GM21515 (cell line): ENCODE measurements around the gene CHST15.
"Not testable (repeated sequence)": the region's sequence is repeated elsewhere in the genome, so short reads cannot be mapped to it uniquely, and the experiment has no call there.

Experiments used
- ATAC-seq: cut with Tn5 transposase; IDR thresholded peaks from one replicate; pipeline ENCODE4 v1.9.1; 2021; ENCODE audit not compliant: unreplicated experiment

CHST15 gene

DNA sequence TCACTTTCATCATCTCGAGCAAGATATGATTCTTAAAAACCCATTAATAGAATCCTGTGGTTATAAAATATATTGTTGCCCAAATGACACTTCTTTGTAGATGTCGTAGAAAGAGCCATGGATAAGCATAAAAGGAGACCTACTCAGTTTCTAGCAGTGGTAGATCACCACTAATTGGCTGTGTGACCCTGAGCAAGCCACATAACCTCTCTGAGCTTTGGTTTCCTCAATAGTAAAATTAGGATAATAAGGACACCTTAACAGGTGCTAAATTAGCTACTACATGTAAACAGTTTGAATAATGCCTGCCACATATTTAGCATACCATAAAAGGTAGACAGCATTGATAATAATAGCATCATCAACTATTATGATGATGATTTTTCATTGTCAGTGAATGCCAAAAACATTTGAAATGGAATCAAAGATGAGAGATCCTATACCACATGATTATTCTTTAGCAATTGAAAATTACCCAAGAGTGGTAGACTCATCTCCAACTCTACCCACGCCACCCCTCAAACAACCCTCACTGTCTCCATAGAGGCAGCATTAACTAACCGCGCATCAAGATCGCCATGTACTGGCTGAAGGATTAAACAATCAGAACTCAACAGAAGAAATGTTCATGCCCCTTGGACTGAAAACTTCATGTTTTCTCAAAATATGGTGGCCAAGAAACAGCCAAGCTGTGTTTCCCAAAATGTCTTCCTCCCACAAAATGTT lies 45.8 kb downstream of the CHST15 start:
- no peak for ATAC-seq

DNA sequence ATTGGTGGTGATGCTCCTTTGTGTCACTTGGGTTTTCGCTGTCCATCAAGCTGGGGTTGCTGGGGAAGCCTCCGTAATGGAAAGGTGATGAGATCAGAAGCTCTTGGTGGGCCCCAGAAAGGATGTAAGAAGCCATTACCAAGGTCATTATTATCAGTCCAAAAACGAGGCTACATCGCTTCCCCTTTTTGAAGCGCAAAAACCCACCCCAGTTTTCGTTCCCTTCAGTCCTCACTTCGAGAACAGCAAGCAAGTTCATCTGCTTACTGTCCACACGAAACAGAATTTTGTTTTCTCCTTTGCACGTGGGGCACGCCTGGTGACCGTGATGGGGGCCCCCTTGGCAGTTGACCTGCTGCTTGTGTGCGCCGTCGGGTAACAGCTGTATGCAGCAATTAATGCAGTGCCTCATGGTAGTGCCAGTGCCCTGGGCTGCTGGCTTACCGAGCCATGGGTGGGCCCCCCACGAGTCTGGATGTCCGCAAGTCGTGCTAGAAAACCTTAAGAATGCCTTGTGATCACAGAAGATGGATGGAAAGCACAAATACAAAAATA lies 47.5 kb downstream of the CHST15 start:
- ATAC-seq, result no peak

DNA sequence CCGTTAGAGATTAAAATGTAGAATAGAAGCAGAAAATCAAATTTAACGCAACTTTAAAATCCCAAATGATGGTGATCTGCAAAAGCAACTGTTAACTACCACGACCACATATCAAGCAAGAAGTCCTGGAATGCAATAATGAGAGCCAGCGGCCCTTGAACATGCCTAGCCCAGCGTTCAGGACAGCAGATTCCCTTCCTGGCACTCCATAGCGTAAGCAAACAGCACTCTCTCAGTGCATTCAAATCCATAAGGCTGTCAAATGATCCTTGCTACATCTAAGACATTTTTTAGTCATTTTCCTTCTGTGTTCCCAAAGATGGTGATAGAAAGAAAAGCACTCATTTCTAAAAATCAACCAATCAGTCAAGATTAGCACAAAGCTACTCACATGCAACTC lies 48.1 kb downstream of the CHST15 start:
- ATAC-seq, result no peak

DNA sequence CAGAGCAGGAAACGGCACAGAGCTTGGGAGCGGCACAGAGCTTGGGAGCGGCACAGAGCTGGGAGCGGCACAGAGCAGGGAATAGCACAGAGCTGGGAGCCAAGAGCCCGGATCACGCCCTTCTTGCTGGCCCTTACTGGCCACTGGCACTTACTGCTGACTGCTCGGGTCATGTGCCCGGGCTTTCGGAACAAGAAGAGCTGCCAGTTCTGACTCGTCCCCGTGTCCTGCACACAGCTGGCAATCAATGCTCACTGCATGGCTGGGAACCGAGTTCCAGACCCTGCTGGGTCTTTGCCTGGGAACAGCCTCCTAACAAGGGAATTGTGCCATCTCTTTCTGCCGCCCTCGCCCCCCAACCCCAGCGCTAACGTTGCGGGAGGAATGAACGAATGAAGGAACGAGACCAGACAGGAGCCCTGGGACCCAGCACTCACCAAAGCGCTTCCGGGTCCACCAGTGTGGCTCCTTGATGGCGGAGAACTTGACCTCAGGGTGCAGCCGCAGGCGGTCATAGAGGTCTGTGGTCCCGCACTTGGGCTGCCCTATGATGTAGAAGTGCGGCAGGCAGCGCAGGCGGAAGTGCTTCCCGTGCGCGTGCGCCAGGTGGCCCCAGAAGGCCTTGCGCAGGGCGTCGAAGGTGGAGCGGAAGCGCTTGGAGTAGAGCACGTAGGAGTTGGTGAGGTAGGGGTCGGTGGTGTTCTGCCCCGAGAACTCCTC lies 49.1 kb downstream of the CHST15 start:
- ATAC-seq, result no peak

DNA sequence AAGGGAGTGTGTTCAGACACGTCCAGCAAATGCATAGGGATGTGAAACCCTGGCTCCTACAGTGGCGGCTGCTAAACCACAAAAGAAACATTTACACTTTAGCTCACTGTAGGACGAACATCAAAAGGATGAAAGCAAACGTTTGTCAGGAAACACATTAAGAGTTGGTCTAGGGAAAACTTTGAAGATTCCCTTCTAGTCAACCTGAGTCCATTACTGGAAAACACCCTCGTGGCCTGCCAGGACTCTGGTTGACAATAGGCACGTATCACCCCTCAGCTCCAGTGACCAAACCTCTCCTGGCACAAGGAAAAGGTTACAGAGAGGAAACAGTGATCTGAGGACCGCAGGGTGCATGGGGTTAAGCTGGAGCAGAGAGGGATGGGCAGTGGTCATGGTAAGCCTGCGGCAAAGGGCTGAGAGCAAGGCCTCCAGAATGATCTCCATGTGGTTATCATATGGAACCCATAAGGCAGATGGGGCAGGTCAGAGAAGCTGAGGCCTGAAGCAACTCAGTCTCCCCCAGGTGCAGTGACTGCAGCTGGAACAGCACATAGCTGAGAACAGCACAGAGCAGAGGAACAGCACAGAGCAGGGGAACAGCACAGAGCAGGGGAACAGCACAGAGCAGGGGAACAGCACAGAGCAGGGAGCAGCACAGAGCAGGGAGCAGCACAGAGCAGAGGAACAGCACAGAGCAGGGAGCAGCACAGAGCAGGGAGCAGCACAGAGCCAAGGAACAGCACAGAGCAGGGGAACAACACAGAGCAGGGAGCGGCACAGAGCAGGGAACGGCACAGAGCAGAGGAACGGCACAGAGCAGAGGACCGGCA lies 49.9 kb downstream of the CHST15 start:
- peak; percentile 90 for ATAC-seq

DNA sequence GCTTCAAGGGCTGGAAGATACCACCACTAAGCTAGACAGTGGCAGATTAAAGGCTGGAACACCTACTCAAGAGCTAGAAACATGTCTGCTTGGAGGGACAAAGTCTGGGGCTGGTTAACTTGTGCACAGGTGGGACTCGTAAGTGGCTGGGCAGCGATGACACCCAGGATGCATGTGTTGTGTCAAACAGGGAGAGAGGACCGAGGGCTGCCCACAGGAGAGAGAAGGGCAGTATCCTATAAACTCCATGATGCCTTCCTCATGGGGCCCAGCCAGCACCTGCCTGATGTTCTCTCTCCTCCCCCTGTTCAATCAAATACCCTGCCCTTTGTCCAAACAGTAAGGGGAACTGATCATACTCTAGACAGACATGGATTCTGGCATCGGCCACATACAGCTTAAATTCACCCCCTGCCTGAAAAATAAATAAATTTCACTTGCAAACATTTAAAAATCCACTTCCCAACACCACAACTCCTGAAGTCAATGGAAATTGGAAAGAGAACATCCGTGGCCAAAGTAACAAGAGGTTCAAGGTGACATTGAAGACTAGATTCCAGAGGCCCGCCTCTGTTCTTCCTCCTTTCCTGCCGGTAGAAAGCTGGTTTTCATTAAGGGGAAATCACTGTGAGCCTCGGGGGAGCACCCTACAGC lies 50.6 kb downstream of the CHST15 start:
- no peak for ATAC-seq

DNA sequence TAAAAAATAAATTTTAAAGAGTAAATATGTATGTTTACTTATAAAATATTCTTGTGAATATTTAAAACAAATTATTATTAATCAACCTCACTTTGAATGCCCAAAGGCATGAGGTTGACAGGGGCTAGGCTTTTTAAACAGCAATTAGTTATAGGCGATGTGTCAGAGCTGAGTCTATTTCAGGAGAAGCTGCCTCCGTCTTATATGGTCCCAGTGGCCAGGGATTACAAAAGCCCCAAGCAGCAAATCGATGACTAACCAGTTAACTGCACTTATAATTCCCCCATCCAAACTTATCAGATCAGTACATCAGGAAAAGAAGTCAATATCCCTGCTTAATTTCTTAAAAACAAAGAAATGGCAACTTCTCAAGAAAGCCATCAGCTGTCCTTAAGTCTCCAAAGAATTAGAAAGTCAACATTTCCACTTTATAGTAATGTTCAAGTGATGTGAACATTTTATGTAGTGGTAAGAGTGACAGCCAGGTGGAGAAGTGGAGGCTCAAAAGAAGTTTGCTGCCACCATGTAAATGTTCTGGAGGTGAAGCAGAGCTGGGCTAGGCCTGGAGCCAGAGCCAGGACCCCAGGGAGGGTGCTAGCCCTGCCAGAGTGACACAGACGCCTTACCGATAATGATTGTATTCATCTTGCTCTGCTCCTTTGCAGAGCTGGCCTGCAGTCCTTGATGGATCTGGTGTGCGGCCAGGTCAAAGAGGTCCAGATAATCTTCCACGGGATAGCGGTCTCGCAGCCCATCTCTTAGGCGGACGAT lies 51.5 kb downstream of the CHST15 start:
- ATAC-seq, result no peak

DNA sequence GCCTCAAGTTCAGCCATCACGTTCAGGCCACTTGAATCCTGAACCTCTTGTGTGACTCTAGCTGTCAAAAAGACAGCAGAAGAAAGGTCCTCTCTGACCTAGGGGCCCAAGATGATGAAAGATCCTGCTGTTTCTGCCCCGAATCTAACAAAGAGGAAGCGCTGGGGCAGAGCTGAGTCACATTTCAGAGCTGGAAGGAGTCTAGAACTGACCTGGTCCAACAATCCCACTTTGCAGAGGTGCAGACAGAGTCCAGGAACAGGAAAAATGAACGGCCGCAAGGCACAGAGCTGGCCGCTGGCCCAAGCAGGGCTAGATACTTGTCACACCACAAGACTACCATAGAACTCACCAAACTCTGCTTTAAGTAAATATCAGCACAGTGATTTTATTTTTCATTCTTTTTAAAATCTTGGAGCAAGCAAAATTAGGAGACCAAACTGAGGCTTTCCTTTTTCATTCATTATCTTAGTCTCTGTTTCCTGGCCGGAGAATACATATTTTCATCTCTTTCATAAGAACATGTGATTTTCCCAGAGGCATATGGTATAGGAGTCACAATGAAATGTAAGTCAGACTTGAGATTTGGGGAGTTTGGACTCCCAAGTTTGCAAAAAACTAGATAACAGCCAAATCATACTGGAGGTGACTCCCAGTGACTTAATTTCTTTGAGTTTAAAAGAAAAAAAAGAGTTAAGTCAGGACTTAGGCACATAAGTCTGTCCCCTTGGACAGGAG lies 52.8 kb downstream of the CHST15 start:
- no peak for ATAC-seq

DNA sequence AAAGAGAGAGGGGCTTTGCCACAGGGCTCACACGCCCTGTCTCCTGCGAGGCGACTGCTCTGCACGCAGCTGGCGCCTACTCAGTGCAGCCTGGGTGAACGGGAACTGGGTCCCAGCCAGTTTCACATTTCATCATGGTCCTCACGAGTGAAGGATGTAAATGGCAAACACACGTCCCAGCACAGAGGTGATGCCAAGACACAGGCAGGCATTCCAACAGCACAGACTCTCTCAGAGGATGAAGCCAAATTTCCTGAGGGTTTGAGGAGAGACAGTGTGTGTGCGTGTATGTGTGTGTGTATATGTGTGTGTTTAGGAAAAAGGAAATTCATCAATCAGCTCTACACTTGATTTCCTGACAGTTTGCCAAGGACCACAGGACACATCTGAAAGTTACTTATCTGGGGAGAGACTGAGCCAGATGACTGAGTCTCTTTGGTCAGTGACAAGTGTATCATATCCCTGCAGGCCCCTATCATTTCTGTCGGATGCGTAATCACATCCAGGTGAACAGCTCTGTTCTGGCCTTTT lies 53.9 kb downstream of the CHST15 start:
- no peak for ATAC-seq

DNA sequence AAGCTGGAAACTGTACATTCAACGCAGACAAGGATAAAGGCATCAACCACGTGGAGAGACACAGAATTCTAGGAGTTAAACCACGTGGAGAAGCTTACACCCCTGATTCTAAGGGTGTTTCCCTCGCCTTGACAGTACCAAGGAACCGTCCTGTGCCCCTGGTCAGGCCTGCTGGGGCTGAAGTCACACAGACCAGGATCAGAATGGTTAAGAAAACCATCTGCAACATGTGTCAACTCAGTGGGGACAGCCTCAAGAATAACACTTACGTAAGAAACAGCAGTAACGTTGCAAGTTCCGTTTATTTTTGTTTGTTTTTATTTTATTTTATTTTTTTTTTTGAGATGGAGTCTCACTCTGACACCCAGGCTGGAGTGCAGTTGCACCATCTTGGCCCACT lies 55.6 kb downstream of the CHST15 start:
- no peak for ATAC-seq

DNA sequence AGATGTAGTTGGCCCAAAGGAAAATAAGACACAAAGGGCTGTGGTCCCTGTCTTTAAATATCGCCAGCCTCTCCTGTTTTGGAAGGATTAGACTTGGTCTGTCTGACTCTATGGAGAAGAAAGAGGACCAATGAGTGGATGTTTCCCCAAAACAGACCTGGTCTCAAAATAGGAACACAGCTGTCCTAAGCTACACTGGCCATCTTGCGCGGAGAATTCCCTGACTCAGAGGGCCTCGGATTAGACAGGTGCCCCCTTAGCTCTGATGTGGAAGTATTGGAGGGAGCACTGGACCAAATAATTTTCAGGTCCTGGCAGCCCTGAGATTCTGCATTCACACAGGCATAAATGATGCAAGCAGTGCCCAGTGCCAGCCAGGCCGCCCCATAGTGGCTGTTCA lies 56.1 kb downstream of the CHST15 start:
- ATAC-seq, result no peak

DNA sequence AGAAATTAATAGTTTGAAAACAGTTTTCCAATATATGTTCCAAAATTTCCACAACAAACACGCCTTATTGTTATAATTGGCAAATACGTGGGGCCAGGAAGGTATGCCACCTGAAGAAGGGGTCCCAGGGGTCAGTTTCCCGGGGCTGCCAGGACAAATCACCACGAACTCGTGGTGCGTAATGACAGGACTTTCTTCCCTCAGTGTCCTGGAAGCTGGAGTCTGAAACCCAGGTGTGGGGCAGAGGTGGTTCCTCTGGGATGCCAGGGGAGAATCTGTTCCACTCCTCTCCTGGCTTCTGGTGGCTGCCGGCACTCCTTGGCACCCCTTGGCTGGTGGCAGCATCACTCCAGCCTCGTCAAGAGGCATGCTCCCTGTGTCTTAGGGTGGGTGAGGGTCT lies 56.7 kb downstream of the CHST15 start:
- ATAC-seq, result no peak

DNA sequence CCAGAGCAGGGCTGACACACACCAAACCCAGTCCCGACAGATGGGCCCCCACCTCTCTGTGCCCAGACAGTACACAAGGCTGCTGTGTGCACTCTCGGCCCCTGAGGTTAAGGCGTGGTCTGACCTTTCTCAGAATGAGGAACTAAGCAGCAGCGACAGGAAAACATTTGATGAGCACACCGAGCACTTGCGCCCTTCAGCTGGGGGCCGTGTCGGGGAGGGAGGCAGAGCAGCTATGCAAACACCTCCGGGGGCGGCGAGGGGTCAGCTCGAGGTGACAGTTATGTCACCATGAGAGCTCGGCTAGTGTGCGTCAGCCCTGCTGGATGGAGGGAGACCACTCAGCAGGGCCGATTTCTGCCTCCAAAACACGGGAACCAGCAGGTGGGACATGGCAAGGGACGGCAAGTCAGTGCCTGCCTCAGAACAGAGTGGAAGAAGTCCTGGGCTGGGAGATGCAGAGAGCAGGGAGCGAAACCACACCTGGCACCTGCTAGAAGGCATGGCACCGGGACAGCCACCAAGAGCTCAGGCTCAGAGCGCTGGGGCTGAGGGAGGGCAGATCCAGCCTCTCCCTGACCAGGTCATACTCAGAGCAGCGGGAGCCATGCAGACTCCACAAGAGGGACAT lies 57.4 kb downstream of the CHST15 start:
- peak; percentile 99 for ATAC-seq

DNA sequence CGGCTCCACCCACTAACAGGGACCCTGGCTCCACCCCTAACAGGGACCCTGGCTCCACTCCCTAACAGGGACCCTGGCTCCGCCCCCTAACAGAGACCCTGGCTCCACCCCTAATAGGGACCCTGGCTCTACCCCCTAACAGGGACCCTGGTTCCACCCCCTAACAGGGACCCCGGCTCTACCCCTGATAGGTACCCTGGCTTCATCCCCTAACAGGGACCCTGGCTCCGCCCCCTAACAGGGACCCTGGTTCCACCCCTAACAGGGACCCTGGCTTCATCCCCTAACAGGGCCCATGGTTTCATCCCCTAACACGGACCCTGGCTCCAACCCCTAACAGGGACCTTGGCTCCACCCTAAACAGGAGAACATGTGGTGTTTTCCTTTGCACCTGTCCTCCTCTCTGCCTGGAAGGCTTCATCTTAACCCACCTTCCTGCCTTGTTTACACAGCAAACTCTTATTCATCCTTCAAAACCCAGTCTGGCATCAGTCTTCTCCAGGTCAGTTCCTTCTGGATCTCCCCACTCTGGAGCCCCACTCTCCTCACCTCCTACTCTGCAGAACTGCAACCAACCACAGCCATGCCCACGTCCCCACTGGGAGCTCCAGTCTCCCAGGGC lies 58.0 kb downstream of the CHST15 start:
- ATAC-seq, result no peak

DNA sequence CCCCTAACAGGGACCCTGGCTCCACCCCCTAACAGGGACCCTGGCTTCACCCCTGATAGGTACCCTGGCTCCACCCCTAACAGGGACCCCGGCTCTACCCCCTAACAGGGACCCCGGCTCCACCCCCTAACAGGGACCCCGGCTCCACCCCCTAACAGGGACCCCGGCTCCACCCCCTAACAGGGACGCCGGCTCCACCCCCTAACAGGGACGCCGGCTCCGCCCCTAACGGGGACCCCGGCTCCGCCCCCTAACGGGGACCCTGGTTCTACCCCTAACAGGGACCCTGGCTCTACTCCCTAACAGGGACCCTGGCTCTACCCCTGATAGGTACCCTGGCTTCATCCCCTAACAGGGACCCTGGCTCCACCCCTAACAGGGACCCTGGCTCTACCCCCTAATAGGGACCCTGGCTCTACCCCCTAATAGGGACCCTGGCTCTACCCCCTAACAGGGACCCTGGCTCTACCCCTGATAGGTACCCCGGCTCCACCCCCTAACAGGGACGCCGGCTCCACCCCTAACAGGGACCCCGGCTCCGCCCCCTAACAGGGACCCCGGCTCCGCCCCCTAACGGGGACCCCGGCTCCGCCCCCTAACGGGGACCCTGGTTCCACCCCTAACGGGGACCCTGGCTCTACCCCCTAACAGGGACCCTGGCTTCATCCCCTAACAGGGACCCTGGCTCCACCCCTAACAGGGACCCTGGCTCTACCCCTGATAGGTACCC lies 58.7 kb downstream of the CHST15 start:
- ATAC-seq, result not testable (repeated sequence)

DNA sequence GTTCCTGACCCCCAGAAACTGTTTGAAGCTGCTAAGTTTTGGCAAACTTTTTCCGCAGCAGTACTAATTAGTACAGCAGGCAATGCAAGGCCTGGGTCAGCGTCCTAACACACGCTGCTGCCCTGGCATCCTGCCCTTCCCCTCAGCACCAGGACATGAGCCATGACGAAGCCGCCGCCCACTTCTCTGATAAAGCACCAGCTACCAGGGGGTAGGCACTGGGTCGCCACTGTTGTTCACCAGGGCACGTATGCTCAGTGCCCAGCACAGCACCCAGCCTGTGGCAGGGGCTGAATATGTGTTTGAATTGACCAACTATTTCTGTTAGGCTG lies 59.5 kb downstream of the CHST15 start:
- ATAC-seq, result no peak

DNA sequence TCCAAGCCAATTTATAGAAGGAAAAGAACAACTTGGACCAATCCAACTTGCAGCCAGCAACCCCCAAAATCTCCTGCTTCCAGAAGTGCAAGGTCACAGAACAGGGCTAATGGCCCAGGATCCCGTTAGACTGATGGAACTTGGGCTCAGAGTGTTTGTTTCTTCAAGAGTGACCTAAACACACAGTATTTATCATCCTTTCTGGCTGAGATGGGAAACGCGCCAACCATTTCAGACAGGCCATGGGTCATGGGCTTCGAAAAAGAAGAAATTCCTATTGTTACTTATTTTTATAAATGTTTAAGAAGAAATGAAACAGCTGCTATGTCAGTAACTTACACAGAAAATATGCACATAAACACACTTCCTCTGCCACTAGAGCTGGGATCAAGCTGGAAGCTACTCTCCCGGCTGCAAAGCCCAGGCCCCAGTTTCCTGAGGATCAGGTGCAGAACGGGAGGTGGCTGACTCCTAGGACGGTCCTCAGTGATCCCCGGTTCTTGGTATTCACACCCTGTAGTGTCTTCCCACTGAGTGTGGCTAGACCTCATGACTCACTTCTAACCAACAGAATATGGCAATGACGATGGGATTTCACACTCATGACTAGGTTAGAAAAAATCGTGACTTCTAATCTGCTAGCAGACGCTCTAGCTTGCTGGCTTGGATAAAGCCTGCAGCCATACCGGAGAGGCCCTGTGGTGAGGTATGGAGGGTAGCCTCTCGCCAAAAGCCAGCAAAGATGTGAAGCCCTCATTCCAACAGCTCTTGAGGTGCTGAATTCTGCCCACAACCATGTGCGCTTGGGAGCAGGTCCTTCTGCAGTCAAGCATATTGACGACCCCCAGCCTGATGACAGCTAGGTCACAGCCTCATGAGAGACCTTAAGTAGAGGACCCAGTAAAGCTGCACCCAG lies 60.2 kb downstream of the CHST15 start:
- ATAC-seq, result no peak
